ENCODE measurements around the gene ADAMTS2.
A peak's percentile ranks its signal among the peaks of the same experiment; 100 is the strongest.

The ADAMTS2 gene

DNA sequence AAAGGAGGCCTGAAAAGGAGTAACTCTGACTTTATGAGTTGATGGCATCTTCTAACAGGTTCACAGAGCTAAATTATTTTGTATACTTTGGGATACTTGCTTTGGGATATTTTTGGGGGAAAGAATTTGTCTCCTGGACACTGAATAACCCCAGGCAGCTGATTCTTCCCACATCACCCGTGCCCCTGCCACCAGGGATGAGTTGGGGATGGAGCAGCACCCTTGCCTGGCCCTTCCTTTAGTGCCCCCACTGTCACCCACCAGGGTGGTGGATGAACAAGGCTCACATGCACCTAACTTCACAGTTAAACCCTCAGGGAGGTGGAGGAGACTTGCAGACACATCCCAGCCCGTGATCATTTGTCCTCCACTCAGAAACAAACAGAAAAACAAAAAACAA is 2.3 kb upstream of the ADAMTS2 start:
- no peak overlapping the region for H3K4me3 ChIP-seq (ENCODE audit: low read depth, low read length)
- TF ChIP-seq, protein P1, sequence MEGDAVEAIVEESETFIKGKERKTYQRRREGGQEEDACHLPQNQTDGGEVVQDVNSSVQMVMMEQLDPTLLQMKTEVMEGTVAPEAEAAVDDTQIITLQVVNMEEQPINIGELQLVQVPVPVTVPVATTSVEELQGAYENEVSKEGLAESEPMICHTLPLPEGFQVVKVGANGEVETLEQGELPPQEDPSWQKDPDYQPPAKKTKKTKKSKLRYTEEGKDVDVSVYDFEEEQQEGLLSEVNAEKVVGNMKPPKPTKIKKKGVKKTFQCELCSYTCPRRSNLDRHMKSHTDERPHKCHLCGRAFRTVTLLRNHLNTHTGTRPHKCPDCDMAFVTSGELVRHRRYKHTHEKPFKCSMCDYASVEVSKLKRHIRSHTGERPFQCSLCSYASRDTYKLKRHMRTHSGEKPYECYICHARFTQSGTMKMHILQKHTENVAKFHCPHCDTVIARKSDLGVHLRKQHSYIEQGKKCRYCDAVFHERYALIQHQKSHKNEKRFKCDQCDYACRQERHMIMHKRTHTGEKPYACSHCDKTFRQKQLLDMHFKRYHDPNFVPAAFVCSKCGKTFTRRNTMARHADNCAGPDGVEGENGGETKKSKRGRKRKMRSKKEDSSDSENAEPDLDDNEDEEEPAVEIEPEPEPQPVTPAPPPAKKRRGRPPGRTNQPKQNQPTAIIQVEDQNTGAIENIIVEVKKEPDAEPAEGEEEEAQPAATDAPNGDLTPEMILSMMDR (IDR thresholded peaks at IDR 0.05; ENCODE audit: low read depth, low read length) = no peak

DNA sequence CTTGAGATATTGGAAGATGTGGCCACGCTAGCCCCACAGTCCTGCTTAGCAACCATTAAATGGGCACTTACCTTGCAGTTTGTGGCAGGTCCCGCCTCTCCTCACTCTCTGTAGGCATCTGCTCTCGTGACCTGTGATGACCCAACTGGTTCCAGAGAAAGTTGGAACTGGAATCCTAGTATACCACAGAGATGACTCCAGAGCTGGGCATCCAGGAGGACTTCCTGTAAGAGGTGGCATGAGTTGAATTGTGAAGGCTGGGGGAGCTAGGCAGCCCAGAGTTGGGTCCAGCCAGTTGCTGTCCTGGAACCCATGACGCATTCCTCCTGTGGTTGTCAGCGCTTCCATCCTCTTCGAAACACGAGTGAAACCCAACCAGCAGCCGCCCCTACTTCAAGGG is 1.6 kb upstream of the ADAMTS2 start:
- no peak overlapping the region for H3K4me3 ChIP-seq (ENCODE audit: low read depth, low read length)
- TF ChIP-seq, protein P1 (IDR thresholded peaks at IDR 0.05; ENCODE audit: low read depth, low read length) = no peak

DNA sequence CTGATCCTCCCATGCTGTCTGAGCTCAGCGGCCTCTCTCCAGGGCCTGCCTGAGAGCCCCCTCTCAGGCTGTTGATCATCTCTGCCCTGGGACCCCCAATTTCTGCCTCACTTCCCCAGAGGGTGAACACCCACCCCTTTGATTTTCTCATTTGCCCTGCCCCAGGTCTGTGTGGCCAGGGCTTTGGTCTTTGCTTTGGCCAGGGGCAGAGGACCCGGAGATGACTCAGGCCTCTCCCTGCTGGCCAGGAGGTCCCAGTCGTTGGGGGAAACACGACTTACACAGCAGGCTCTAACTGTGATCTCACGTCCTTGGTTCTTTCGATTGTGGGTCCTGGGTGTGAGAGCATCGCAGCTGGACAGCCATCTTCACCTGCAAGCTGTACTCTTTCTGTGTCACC is 1.1 kb upstream of the ADAMTS2 start:
- TF ChIP-seq, protein P1 (IDR thresholded peaks at IDR 0.05; ENCODE audit: low read depth, low read length) = no peak
- H3K4me3 ChIP-seq (ENCODE audit: low read depth, low read length) = no peak overlapping the region

- peak overlapping the region; percentile 90 for H3K4me3 ChIP-seq (ENCODE audit: low read depth, low read length)
- TF ChIP-seq, protein P1 (IDR thresholded peaks at IDR 0.05; ENCODE audit: low read depth, low read length) = no peak
Measured at GRCh38 chr5:179345183-179345432, 153 bp downstream of the ADAMTS2 start.

- TF ChIP-seq, protein P1 (IDR thresholded peaks at IDR 0.05; ENCODE audit: low read depth, low read length) = no peak
- H3K4me3 ChIP-seq (ENCODE audit: low read depth, low read length) = peak overlapping the region; percentile 90
Measured at GRCh38 chr5:179344431-179345182, 654 bp downstream of the ADAMTS2 start.

GRCh38 chr5:179343719-179344430 is 1.4 kb downstream of the ADAMTS2 start:
- H3K4me3 ChIP-seq (ENCODE audit: low read depth, low read length) = peak overlapping the region; percentile 90
- TF ChIP-seq, protein P1 (IDR thresholded peaks at IDR 0.05; ENCODE audit: low read depth, low read length) = peak; percentile 73

- peak overlapping the region; percentile 90 for H3K4me3 ChIP-seq (ENCODE audit: low read depth, low read length)
- TF ChIP-seq, protein P1 (IDR thresholded peaks at IDR 0.05; ENCODE audit: low read depth, low read length) = no peak
Measured at GRCh38 chr5:179343021-179343718, 2.1 kb downstream of the ADAMTS2 start.

Data from WI38 (cell line).